NK-92 (cell line): ENCODE measurements around the gene CCDC91.
"Not testable (repeated sequence)": the region's sequence is repeated elsewhere in the genome, so short reads cannot be mapped to it uniquely, and the experiment has no call there.

Experiments
- DNase-seq: peaks from one replicate; lab custom pipeline; 2025; ENCODE audit not compliant: unreplicated experiment; lab: John Stamatoyannopoulos, UW

The CCDC91 gene

GRCh38 chr12:28446031-28446430, 255.8 kb downstream of the CCDC91 start:
- DNase-seq, result no peak

- no peak for DNase-seq
These were observed 263.4 kb downstream of the CCDC91 start for GRCh38 chr12:28453686-28454085.

GRCh38 chr12:28456934-28457710, 266.9 kb downstream of the CCDC91 start:
- DNase-seq, result no peak

- DNase-seq, result no peak
These were observed 267.5 kb downstream of the CCDC91 start for GRCh38 chr12:28457785-28458184.

- no peak for DNase-seq
These were observed 269.2 kb downstream of the CCDC91 start for GRCh38 chr12:28459481-28459880.

GRCh38 chr12:28460420-28461130, 270.3 kb downstream of the CCDC91 start:
- no peak for DNase-seq

GRCh38 chr12:28463396-28463795, 273.1 kb downstream of the CCDC91 start:
- no peak for DNase-seq

GRCh38 chr12:28471762-28472161, 281.5 kb downstream of the CCDC91 start:
- DNase-seq, result not testable (repeated sequence)

GRCh38 chr12:28476206-28476605, 285.9 kb downstream of the CCDC91 start:
- not testable (repeated sequence) for DNase-seq

GRCh38 chr12:28479097-28479496, 288.8 kb downstream of the CCDC91 start:
- not testable (repeated sequence) for DNase-seq

GRCh38 chr12:28479683-28480082, 289.4 kb downstream of the CCDC91 start:
- no peak for DNase-seq

GRCh38 chr12:28484156-28484555, 293.9 kb downstream of the CCDC91 start:
- no peak for DNase-seq

- DNase-seq, result no peak
These were observed 296.3 kb downstream of the CCDC91 start for GRCh38 chr12:28486521-28486920.

- DNase-seq, result no peak
These were observed 299.0 kb downstream of the CCDC91 start for GRCh38 chr12:28489246-28489645.

- DNase-seq, result no peak
These were observed 307.7 kb downstream of the CCDC91 start for GRCh38 chr12:28497889-28498411.

GRCh38 chr12:28498850-28499249, 308.6 kb downstream of the CCDC91 start:
- DNase-seq, result no peak

- DNase-seq, result no peak
These were observed 310.2 kb downstream of the CCDC91 start for GRCh38 chr12:28500373-28501024.

- DNase-seq, result no peak
These were observed 316.0 kb downstream of the CCDC91 start for GRCh38 chr12:28506271-28506670.

GRCh38 chr12:28507033-28507432, 316.8 kb downstream of the CCDC91 start:
- DNase-seq, result no peak

- DNase-seq, result no peak
These were observed 317.6 kb downstream of the CCDC91 start for GRCh38 chr12:28507867-28508266.

- DNase-seq, result no peak
These were observed 322.1 kb downstream of the CCDC91 start for GRCh38 chr12:28512406-28512805.

GRCh38 chr12:28512876-28513275, 322.6 kb downstream of the CCDC91 start:
- no peak for DNase-seq
